Upper lobe of left lung (tissue), 4 donors: ENCODE data around the gene DNAJC3.

Experiments used
- CTCF ChIP-seq, 6 experiments: fragments of 450-650 bp in 4 of 6; fragments of 200-600 bp in 2 of 6; sonication (generic) in 2 of 6; IDR thresholded peaks; one replicate each; pipeline ENCODE4 v1.5.1; 2016 to 2019; ENCODE audit warnings: antibody characterized with exemption in 6 of 6
- EP300 ChIP-seq, 4 donors: sonication (generic); formaldehyde crosslinking; IDR thresholded peaks; one replicate each; pipeline ENCODE4 v1.5.1; 2017; ENCODE audit warnings: antibody characterized with exemption in 4 of 4, control low read depth in 2 of 4
- POLR2A ChIP-seq, 4 donors: fragments of 450-650 bp; IDR thresholded peaks; one replicate each; pipeline ENCODE4 v1.5.1; 2016 to 2017; ENCODE audit warnings: antibody characterized with exemption in 4 of 4, mild to moderate bottlenecking in 2 of 4
- POLR2AphosphoS5 ChIP-seq, 2 donors: sonication (generic); formaldehyde crosslinking; IDR thresholded peaks; one replicate each; pipeline ENCODE4 v1.5.1; 2017; ENCODE audit warnings: antibody characterized with exemption in 2 of 2

- no peak for TF ChIP-seq EP300 (IDR thresholded peaks at IDR 0.05)
- no peak for TF ChIP-seq POLR2A (IDR thresholded peaks at IDR 0.05)
- no peak for TF ChIP-seq CTCF (IDR thresholded peaks at IDR 0.05)
- no peak for TF ChIP-seq POLR2AphosphoS5 (IDR thresholded peaks at IDR 0.05)
Measured at GRCh38 chr13:95784900-95785290, 108.0 kb downstream of the DNAJC3 start.
